Ishikawa (cell line): ENCODE data around the gene GABPB2.

ENCODE experiments used
- EGR1 ChIP-seq: IDR thresholded peaks from 2 replicates; pipeline ENCODE4 v1.6.1; 2012
- EP300 ChIP-seq: IDR thresholded peaks from 2 replicates; pipeline ENCODE4 v1.6.1; 2012; ENCODE audit warnings: borderline replicate concordance
- FOXM1 ChIP-seq: IDR thresholded peaks from 2 replicates; pipeline ENCODE4 v1.6.1; 2012; ENCODE audit warnings: low read depth, borderline replicate concordance
- RAD21 ChIP-seq: IDR thresholded peaks from 2 replicates; pipeline ENCODE4 v1.6.1; 2012; ENCODE audit warnings: low read depth
- REST ChIP-seq: IDR thresholded peaks from 2 replicates; pipeline ENCODE4 v1.6.1; 2012; ENCODE audit warnings: low read depth, mild to moderate bottlenecking
- TAF1 ChIP-seq: IDR thresholded peaks from 2 replicates; pipeline ENCODE4 v1.6.1; 2012; ENCODE audit warnings: low read depth, mild to moderate bottlenecking
- TCF12 ChIP-seq: IDR thresholded peaks from 2 replicates; pipeline ENCODE4 v1.6.1; 2012; ENCODE audit warnings: low read depth
- YY1 ChIP-seq: IDR thresholded peaks from 2 replicates; pipeline ENCODE4 v1.6.1; 2012; ENCODE audit warnings: low read depth

GRCh38 chr1:151085953-151086559 is 15.5 kb downstream of the GABPB2 start:
- TF ChIP-seq EP300 (no peak), REST (no peak), EGR1 (no peak), YY1 (no peak), TCF12 (no peak), FOXM1 (no peak), RAD21 (no peak), TAF1 (no peak)
